GM21526 (cell line): ENCODE results near the gene NEK1.

Experiments used
- ATAC-seq: cut with Tn5 transposase; IDR thresholded peaks from one replicate; pipeline ENCODE4 v1.9.1; 2021; ENCODE audit warnings: moderate library complexity; ENCODE audit not compliant: unreplicated experiment, low FRiP score

NEK1 gene

GRCh38 chr4:169611991-169612870, at the start of gene NEK1:
Gene NEK1, minus strand, starts transcription at chr4:169612583. Its CDS starts 9,953 bp downstream, at chr4:169602630.
- peak; percentile 93 for ATAC-seq

GRCh38 chr4:169661761-169662160, 49.4 kb upstream of the NEK1 start:
- ATAC-seq = no peak

GRCh38 chr4:169660929-169661328, 48.5 kb upstream of the NEK1 start:
- ATAC-seq = no peak

- peak; percentile 96 for ATAC-seq
Measured at GRCh38 chr4:169659716-169660670, 47.6 kb upstream of the NEK1 start.

GRCh38 chr4:169658975-169659715, 46.8 kb upstream of the NEK1 start:
- ATAC-seq = no peak

GRCh38 chr4:169658196-169658595, 45.8 kb upstream of the NEK1 start:
- no peak for ATAC-seq

- no peak for ATAC-seq
Measured at GRCh38 chr4:169657470-169658107, 45.2 kb upstream of the NEK1 start.

GRCh38 chr4:169655401-169655800, 43.0 kb upstream of the NEK1 start:
- ATAC-seq = no peak

GRCh38 chr4:169652535-169652934, 40.2 kb upstream of the NEK1 start:
- ATAC-seq = no peak

- ATAC-seq = no peak
Measured at GRCh38 chr4:169650227-169650936, 38.0 kb upstream of the NEK1 start.

GRCh38 chr4:169649545-169650226, 37.3 kb upstream of the NEK1 start:
- ATAC-seq = no peak

- no peak for ATAC-seq
Measured at GRCh38 chr4:169645627-169646026, 33.2 kb upstream of the NEK1 start.

- no peak for ATAC-seq
Measured at GRCh38 chr4:169644802-169645201, 32.4 kb upstream of the NEK1 start.

- no peak for ATAC-seq
Measured at GRCh38 chr4:169640261-169640870, 28.0 kb upstream of the NEK1 start.

GRCh38 chr4:169634975-169635374, 22.6 kb upstream of the NEK1 start:
- ATAC-seq = no peak

GRCh38 chr4:169632896-169633295, 20.5 kb upstream of the NEK1 start:
- ATAC-seq = no peak

- no peak for ATAC-seq
Measured at GRCh38 chr4:169630069-169630468, 17.7 kb upstream of the NEK1 start.

- no peak for ATAC-seq
Measured at GRCh38 chr4:169628579-169628978, 16.2 kb upstream of the NEK1 start.
